ENCODE data around the gene SHB. TPM values are rescaled to one million over a fixed set of nuclear protein-coding genes. Genes with fewer than 3 reads are reported as not detected.

SHB gene
- total RNA-seq, 1 experiment from 2014 or later = 20.0 TPM

DNA sequence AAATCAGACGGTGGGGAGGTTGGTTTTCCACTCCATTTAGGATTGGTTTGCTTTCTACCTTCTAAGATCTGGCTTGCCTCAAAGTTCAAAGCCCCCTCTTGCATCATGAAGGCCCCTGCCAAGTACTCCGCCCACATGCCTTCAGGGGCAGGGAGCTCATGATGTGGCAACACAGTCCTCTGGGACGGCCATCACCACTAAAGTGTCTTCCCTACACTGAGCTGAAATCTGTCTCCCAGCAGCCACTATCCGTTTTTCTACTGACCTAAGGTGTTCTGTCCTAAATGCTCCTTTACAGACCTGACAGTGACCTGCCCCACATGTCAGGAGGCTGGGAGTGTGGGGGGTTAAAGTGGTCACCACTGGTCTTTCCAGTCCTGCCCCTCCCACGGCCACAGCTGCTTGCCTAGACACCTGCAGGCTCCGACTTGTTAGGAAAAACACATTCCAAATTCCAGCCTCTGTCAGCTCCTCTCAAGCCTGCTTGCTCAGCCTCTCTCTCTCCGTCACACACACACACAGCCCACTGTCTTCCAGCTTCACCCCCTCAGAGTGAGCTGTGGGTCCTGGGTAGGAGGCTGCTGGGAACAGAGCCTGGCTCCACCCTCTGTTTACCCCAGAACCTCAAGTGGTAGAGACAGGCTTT is 44.9 kb downstream of the SHB start:
- Histone ChIP-seq H3K36me3 (no peaks in the 10 kb centered on the region; the same call in 1 of the 2 replicates), H3K4me3 (no peak overlapping the region)
- DNase-seq = peak; percentile 59

DNA sequence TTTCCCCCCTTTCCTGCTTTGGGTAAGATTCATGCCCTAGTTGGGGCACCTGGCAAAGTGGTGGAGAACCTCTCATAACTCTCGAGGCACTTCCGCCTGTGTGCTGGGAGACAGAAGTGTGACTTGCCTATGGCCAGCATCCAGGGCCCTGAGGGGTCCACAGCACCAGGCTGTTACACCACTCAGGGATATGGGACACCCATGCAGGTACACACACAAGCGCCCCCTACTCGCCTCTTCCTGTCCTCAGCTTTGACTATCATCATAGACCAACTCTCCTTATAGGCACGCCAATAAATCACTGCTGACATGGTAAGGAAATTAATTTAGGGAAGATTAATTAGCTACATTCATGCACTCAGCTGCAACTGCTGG is 45.4 kb downstream of the SHB start:
- Histone ChIP-seq H3K4me3 (no peak overlapping the region), H3K9me3 (no peaks in the 10 kb centered on the region), H3K27me3 (no peaks in the 10 kb centered on the region), H3K36me3 (no peaks in the 10 kb centered on the region; the same call in 1 of the 2 replicates)
- no peak for DNase-seq

More for the DNA sequence above, 44.9 kb downstream of the SHB start:
- H3K9me3 ChIP-seq = no peaks in the 10 kb centered on the region
- no peaks in the 10 kb centered on the region for H3K27me3 ChIP-seq

DNA sequence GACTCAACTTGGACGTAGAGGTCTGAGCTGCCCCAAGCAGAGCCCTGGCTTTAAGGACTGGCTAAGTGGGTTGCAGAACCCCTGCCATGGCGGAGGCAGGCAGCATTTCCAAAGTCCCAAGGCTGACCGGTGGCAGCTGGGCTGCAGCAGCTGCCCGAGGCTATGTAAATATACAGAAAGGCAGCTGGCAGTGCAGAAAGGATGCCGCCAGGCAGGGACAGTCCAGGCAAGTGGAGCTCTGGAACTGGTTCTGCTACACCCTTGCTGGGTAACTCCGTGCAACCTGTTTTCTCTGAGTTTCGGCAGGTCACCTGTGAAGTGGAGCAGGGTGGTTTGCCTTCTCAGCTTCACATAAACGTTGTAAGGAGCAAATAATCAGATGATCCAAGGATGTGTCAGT is 46.0 kb downstream of the SHB start:
- no peak for DNase-seq
- no peaks in the 10 kb centered on the region; the same call in 1 of the 2 replicates for H3K36me3 ChIP-seq
- H3K9me3 ChIP-seq = no peaks in the 10 kb centered on the region

DNA sequence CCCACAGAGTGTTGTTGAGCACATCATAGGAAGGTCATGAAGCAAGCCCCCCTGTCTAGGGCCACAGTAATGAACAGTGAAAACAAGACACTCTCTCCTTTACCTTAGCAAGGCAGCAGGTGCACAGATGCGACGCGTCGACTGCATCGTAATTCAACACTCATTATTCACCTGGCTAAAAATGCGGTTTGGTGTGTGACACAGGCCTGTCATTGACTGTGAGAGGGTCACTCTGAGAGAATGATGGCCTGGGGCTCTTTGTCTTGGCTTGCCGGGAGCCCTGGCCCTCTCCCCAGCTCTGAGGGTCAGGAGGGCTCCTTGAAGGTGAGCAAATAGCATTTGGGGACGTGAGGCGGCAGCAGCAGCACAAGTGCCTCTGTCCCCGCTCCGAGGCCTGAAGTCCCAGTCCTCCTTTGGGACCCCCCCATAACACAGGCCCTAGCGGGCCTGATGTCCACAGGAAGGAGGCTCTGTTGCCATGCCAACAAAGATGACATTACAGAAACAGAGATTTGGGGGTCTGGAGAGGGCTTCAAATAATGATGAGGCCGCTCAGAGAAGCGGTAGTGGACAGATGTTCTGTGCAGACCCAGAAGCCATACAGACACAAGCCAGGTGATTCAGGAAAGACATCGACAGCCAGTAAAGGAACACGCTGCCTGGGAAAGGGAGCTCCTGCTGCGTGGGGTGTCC is 46.7 kb downstream of the SHB start:
- no peaks in the 10 kb centered on the region for H3K9me3 ChIP-seq
- H3K36me3 ChIP-seq = no peaks in the 10 kb centered on the region; the same call in 1 of the 2 replicates
- no peaks in the 10 kb centered on the region for H3K27me3 ChIP-seq
- no peak for DNase-seq
- no peak overlapping the region for H3K4me3 ChIP-seq

More for the DNA sequence above, 46.0 kb downstream of the SHB start:
- no peaks in the 10 kb centered on the region for H3K27me3 ChIP-seq
- H3K4me3 ChIP-seq = no peak overlapping the region

DNA sequence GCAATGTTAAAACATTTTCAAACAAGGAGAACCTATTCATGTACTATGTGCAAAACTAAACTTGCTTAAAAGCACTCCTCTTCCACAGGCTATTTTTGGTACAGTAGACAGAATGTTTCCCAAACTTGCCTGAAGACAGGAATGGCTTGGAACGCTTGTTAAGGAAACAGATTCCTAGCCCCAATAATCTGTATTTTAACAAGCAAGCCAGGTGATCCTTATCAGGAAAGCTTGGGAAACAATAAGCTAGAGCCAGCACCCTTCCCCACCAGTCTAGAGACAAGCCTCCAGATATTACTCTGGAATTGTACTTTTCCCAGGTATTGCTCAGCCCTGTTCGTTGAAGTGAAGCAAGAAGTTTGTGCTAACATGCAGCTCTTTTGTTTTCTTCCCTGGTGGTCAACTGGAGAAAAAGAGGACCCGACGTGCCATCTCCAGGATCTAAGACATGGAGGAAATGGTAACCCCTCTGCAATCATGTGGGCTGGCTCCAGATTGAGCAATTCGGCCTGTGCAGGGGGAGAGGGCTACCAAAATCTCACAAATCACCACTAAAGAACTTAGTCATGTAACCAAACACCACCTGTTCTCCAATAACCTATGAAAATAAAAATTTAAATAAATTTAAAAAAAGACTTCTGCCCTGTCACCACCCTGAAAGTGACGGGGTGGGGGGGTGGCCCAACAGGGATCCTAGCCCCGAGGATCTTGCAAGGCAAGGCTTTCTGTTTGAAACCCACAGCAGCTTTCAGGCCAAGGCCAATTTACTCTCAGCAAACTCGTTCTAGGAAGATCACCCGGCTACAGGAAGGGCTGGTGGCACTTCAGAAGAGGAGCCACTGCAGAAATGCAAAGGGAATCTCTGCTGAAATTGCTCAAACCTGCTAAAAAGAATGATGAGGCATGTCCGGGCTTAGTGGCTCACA is 48.6 kb downstream of the SHB start:
- no peak overlapping the region for H3K4me3 ChIP-seq
- DNase-seq = no peak
- no peaks in the 10 kb centered on the region for H3K9me3 ChIP-seq
- H3K36me3 ChIP-seq = no peaks in the 10 kb centered on the region; the same call in none of the 2 replicates
- no peaks in the 10 kb centered on the region for H3K27me3 ChIP-seq

DNA sequence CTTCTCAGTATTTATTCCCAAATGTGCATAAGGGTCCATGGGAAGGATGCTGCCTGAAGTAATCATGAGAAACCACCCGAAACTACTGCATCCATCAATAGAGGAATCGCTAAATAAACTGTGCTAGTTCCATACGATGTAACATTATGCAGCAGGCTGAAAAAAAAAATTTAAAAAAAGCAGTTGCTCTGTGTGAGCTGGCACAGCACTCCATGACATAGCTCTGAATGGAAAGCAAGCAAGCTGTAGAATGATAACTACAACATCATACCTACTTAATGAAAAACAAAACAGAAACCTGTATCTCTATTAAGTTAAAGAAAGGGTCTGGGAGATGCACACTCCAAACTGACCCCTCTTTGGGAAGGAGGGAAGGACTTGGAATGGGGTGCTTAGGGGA is 49.3 kb downstream of the SHB start:
- Histone ChIP-seq H3K36me3 (no peaks in the 10 kb centered on the region; the same call in none of the 2 replicates), H3K9me3 (no peaks in the 10 kb centered on the region), H3K4me3 (no peak overlapping the region), H3K27me3 (no peaks in the 10 kb centered on the region)
- DNase-seq = no peak

DNA sequence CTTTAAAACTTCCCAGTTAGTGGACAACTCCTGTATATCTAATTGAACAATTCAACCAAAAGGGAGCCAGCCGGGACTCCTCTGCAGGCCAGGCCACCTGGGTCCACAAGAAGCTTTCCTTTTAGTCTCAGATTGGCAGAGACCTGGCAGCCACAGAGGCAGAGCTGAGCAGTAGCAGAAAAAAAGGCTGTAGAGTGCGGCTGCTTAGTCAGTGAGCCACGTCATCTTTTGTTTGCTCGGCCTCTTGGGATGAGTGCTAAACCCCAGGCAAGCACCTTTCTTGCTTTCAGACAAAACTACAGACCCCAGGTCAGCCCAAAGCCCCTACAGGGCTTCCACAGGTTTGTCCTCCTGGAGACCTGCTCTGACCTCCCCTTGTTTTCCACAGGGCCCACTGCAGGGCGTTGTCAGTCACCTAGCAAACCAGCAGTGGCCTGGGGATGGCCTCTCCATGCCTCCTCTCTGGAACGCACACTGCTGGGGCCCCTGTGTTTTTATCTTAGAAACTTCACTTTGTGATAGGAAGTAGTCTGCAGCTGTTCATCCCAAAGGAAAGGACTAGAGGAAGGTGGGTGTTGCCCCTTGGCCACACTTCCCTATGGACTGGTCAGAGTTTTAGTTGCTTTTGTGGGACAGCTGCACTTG is 49.9 kb downstream of the SHB start:
- Histone ChIP-seq H3K27me3 (no peaks in the 10 kb centered on the region), H3K4me3 (no peak overlapping the region), H3K36me3 (no peaks in the 10 kb centered on the region; the same call in none of the 2 replicates), H3K9me3 (no peaks in the 10 kb centered on the region)
- peak; percentile 73 for DNase-seq

DNA sequence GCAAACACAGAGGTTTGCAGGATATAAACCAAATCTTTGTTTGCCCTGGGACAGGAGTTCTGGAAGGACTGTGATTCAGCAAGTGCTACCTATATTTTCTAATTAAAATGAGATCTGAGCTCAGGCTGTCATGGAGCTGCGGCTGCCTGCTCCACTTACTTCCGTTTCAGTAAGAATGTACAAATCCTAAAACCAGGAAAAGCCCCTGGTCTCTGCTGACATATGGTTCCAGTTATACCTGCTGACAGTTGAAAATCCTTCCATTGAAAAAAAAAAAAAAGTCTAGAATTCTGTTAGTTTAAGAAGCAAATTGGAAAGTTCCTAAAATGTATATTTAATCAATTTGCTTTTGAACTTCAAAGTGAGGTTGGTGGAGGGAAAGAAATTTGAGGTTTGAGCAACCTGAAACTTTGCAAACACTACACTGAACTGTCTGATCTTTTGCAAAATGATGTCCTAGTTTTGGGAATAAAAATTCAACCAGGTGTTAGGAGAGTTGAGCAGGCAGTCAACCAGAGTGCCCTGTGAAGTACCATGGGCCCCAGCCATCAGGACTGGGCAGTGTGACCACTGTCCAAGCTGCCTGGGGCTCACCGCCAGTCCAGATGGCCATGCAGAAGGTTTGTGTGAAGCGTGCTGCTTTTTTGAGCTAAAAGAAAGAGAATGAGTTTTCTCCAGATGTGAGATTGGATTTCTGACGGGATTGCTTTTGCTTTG is 50.6 kb downstream of the SHB start:
- Histone ChIP-seq H3K27me3 (no peaks in the 10 kb centered on the region), H3K36me3 (no peaks in the 10 kb centered on the region; the same call in none of the 2 replicates), H3K4me3 (no peak overlapping the region), H3K9me3 (no peaks in the 10 kb centered on the region)
- DNase-seq = no peak

DNA sequence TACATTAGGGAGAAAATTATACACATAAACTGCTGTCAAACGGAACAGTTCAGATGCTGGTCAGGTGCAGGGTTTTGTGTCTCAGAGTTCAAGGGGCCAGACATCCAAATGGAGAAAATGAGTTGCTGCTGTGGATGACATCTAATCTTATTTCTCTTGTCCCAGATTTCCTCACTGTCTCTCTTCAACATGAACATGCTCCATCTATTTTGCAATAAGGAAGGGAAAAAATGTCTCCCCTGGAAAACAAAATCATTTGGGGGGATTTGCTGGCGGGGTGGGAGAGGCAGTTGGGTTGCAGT is 51.2 kb downstream of the SHB start:
- Histone ChIP-seq H3K36me3 (no peaks in the 10 kb centered on the region; the same call in 1 of the 2 replicates), H3K27me3 (no peaks in the 10 kb centered on the region), H3K9me3 (no peaks in the 10 kb centered on the region), H3K4me3 (no peak overlapping the region)
- no peak for DNase-seq

DNA sequence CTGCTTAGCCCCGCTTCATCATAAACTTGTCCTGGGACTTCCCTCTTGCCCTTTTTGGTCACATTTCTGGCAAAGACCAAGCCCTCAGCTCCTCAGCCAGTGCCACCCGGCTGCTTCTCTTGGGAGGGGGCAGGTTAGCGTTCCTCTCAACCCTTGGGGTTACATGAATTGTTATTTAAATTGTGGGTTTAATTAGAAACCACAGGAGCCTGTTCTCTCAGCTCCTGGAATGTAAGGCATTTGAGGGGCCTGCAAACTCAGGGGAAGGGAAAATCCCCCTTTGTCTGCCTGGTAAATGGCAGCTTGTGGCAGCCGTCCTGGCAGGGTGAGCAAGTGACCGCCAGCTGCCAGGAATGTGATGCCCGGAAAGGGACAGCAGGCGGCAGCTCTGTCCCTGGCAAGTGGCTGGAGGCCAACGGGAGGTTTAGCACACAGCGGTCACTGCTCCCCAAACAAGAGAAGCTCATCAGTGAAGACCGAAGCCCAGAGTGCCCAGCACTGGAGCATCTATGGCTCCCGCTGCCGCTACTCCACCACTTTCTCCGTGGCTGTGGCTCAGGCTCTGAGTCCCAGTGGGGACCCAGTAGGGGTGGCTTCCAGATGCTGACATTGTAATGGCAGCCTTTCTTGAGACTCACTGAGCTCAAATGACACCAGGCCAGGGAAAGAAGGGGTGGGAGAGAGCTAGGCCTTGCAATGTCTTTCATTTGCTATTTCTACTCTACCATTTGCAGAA is 51.7 kb downstream of the SHB start:
- Histone ChIP-seq H3K36me3 (no peaks in the 10 kb centered on the region; the same call in 1 of the 2 replicates), H3K4me3 (no peak overlapping the region), H3K27me3 (no peaks in the 10 kb centered on the region), H3K9me3 (no peaks in the 10 kb centered on the region)
- DNase-seq = no peak

DNA sequence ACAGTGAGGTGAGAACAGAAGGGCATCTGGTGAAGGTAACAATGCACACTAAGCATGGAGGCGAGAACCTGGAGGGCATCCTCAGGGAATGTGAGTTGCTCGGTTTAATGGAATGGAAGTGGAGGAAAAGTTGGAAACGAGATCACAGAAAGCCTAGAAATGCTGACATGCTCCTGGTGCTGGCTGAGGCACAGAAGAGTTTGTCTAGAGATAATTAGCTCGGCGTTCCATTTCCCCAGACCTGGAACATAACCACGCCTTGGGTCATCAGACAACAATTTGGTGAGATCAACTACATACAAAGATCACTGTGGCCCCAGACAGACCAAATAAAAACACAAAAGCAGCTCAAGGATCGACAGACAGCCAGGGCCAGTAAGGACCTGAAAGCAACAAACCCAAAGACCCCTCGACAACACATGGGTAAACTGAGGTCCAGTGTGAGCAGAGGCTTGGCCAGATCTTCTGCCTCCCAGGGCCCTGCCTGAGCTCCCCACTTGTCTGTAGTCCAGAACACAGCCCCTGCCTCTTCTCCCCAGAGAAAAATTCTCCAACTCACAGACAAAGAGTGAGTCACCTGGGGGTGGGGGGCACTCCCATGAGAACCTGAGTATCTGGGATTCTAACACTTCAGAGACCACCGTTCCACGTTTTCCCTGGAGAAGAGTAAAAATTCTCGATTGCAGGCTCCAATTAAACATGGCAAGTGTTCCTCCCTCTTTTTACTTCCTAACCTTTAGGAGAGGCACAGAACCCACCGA is 52.5 kb downstream of the SHB start:
- H3K27me3 ChIP-seq = no peaks in the 10 kb centered on the region
- H3K4me3 ChIP-seq = no peak overlapping the region
- DNase-seq = peak; percentile 66
- no peaks in the 10 kb centered on the region; the same call in 1 of the 2 replicates for H3K36me3 ChIP-seq
- H3K9me3 ChIP-seq = no peaks in the 10 kb centered on the region

DNA sequence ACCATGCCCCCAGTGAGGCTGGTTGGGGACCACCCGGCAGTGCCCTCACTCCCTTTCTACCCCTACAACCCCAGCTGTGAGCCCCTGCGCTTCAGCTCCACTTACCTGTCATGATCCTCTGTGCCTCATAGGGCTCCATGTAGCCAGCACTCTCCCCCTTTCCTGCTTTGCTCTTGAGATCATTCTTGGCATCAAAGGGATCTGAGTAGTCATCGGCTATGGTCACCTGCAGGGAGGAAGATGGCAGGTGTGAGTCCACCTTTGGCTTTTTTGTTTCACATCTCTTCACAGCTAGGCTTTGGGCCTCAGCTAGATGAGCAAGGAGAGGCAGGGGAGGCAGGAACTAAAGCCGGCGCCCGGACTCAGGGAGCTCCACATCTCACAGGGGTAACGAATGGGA is 53.1 kb downstream of the SHB start:
- H3K9me3 ChIP-seq = no peaks in the 10 kb centered on the region
- no peaks in the 10 kb centered on the region for H3K27me3 ChIP-seq
- H3K4me3 ChIP-seq = no peak overlapping the region
- no peak for DNase-seq
- no peaks in the 10 kb centered on the region; the same call in 1 of the 2 replicates for H3K36me3 ChIP-seq

DNA sequence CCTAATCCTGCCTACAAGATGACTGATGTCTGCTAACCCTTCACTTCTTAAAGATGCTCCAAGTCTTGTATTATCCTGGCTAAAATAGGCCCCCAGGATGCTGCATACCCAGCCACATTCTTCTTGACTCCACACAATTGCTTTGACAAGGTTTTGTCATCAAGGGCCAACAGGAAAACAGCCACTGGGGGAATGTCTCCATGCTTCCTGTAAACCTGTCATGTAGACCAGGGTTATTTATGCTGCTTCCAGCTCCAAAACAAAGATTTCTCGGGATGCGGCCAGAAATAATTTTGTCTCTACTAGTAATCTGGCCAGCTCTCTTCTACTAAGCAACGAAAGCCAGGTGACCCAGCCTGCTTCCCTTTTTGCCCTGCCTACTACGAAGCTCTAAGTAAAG is 53.8 kb downstream of the SHB start:
- H3K27me3 ChIP-seq = no peaks in the 10 kb centered on the region
- DNase-seq = no peak
- H3K36me3 ChIP-seq = no peaks in the 10 kb centered on the region; the same call in 1 of the 2 replicates
- H3K4me3 ChIP-seq = no peak overlapping the region
- H3K9me3 ChIP-seq = no peaks in the 10 kb centered on the region

DNA sequence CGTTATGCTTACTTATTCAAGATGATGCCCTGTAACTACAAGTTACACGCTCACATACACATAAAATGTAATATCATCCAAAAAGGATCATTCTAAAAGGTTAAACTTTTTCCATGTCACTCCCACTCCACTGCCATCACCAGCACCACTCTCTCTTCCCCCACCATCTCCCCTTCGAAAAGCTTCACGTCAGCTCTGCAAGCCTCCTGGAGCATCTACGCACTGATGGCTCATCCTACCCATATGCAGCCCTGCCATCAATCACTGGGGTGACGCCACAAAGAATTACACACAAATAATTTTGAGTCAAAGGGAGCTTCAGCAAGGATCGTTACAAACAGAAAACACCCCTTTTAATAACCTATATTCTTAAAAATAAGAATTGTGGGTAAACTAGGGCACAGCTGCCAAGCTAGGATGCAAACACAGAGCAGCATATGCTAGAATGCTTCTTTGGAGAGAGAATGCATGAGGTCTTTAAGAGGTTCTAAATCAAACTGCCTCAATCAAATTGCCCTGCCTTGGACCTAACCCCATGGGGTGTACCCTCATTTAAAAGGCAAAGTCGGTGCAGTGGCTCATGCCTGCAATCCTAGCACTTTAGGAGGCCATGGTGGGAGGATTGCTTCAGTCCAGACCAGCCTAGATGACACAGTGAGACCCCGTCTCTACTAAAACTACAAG is 56.1 kb downstream of the SHB start:
- no peak for DNase-seq
- Histone ChIP-seq H3K27me3 (no peaks in the 10 kb centered on the region), H3K9me3 (no peaks in the 10 kb centered on the region), H3K4me3 (no peak overlapping the region), H3K36me3 (no peaks in the 10 kb centered on the region; the same call in 1 of the 2 replicates)

All from MG63 (cell line).